Caco-2 (cell line): ENCODE measurements around the gene EFNA4. TPM values are rescaled to one million over a fixed set of nuclear protein-coding genes. Genes with fewer than 3 reads are reported as not detected.
A peak's percentile ranks its signal among the peaks of the same experiment; 100 is the strongest.

ENCODE experiments used
- BruUV-seq: library from RNA; stranded (reverse); fragments of 400-500 nt; replicated peaks from 2 replicates; lab custom pipeline; 2021; lab: Mats Ljungman, UMichigan
- CTCF ChIA-PET: fragments of 300-600 bp; sonication (Branson Sonifier 250); formaldehyde crosslinking; loops from one replicate; lab custom pipeline; 2022; ENCODE audit warnings: antibody characterized with exemption; lab: Charles Lee
- POLR2A ChIA-PET: fragments of 300-600 bp; sonication (Branson Sonifier 250); formaldehyde crosslinking; loops from one replicate; lab custom pipeline; 2022; ENCODE audit warnings: antibody characterized with exemption; lab: Charles Lee
- DNase-seq, 2 experiments: peaks; one replicate each; pipeline versions ENCODE4 v3.0.0 to v3.0.0-alpha.2; 2020 to 2022
- H3K27me3 ChIP-seq: replicated peaks from 2 replicates; pipeline ENCODE4 v1.6.0; 2011; ENCODE audit warnings: low read length; ENCODE audit not compliant: control insufficient read depth, insufficient read depth
- H3K36me3 ChIP-seq: 2 replicates; pipeline ENCODE4 v1.5.1; 2011; ENCODE audit warnings: low read length; ENCODE audit not compliant: control insufficient read depth, insufficient read depth
- H3K4me1 ChIP-seq: fragments of 250-450 bp; sonication (Bioruptor Pico); 2 replicates; pipeline ENCODE4 v1.5.1; 2020; ENCODE audit warnings: mild to moderate bottlenecking
- H3K4me3 ChIP-seq: 2 replicates; pipeline ENCODE4 v1.5.1; 2011; ENCODE audit warnings: low read depth, mild to moderate bottlenecking, control low read depth, low read length
- H3K9me3 ChIP-seq: fragments of 250-450 bp; sonication (Bioruptor Pico); 2 replicates; pipeline ENCODE4 v1.5.1; 2020; ENCODE audit warnings: mild to moderate bottlenecking, moderate library complexity
- H3K27ac Mint-ChIP-seq: one replicate; pipeline ENCODE4 v1.8.0; 2022; ENCODE audit warnings: mixed read lengths; ENCODE audit not compliant: unreplicated experiment
- H3K27me3 Mint-ChIP-seq: one replicate; pipeline ENCODE4 v1.8.0; 2022; ENCODE audit warnings: mixed read lengths; ENCODE audit not compliant: insufficient read depth, unreplicated experiment
- H3K36me3 Mint-ChIP-seq: one replicate; pipeline ENCODE4 v1.8.0; 2022; ENCODE audit warnings: mild to moderate bottlenecking, mixed read lengths; ENCODE audit not compliant: insufficient read depth, unreplicated experiment
- H3K4me1 Mint-ChIP-seq: one replicate; pipeline ENCODE4 v1.8.0; 2022; ENCODE audit warnings: low read depth, mixed read lengths; ENCODE audit not compliant: unreplicated experiment
- H3K4me3 Mint-ChIP-seq: one replicate; pipeline ENCODE4 v1.8.0; 2022; ENCODE audit warnings: mild to moderate bottlenecking, moderate library complexity, mixed read lengths; ENCODE audit not compliant: unreplicated experiment
- H3K9me3 Mint-ChIP-seq: one replicate; pipeline ENCODE4 v1.8.0; 2022; ENCODE audit warnings: mixed read lengths; ENCODE audit not compliant: unreplicated experiment
- intact Hi-C: fragments of 100-400 bp; cut with micrococcal nuclease; formaldehyde crosslinking; loops from one replicate; pipeline ENCODE4 v1.10.0; 2022; ENCODE audit not compliant: unreplicated experiment
- total RNA-seq: library from RNA; stranded (reverse); gene quantifications from 2 replicates; pipeline ENCODE4 v1.2.3, GENCODE V29; 2022
- TF ChIP-seq, protein P1 (sequence below), 2 experiments: fragments of 200-600 bp in 1 of 2; IDR thresholded peaks; 1 replicate in 1 of 2; 2 replicates in 1 of 2; pipeline versions ENCODE4 v1.5.1 to v1.8.0; 2011 to 2022; ENCODE audit warnings: antibody characterized with exemption in 1 of 2, control low read depth in 1 of 2, inconsistent platforms in 1 of 2, low read depth in 1 of 2, low read length in 1 of 2, mild to moderate bottlenecking in 1 of 2, moderate library complexity in 1 of 2; ENCODE audit not compliant: insufficient read depth in 1 of 2, severe bottlenecking in 1 of 2, unreplicated experiment in 1 of 2

The EFNA4 gene
- total RNA-seq, 1 experiment from 2014 or later, result 13.8 TPM

DNA sequence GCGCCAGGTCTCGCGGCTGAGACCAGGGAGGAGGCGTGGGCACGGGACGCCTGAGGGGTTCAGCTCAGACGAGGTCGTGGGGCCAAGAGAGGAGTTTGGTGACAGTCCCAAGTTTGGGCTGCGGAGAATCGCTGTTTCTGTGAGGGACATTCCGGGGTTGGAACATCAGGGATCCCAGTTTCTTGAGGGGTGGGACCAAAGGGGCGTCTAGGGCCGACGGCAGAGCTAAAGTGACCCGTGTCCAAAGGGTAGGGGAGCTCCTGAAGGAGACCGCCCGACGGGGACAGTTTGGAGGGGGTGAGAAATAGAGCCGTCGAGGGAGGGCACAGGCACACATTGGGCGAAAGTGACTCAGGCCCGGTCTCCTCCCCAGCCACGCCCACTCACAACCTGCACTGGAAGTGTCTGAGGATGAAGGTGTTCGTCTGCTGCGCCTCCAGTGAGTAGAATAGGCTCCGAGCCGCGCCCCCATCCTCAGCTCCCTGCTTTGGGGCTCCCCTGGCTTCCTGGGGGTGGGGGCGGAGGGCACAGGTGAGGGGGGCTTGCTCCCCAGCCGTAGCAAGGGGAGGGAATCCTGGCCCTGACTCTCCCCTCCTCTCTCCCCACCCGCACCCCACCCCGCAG lies 22.1 kb downstream of the EFNA4 start:
- Histone ChIP-seq H3K4me1 (peaks cover 28% of the 10 kb centered on the region), H3K9me3 (no peaks in the 10 kb centered on the region), H3K4me3 (peak overlapping the region; percentile 64), H3K27me3 (0 out of 2 replicates have a peak, but pooled peaks cover 2% of the 10 kb centered on the region), H3K36me3 (no peaks in the 10 kb centered on the region)
- no TSS peak for BruUV-seq
- Mint-ChIP-seq H3K27me3 (peaks cover 11% of the 10 kb centered on the region), H3K36me3 (peaks cover 14% of the 10 kb centered on the region), H3K4me3 (peak overlapping the region; percentile 94), H3K9me3 (no peaks in the 10 kb centered on the region), H3K27ac (peak overlapping the region; percentile 83), H3K4me1 (peaks cover 8% of the 10 kb centered on the region)
- ChIA-PET POLR2A (interaction anchor here (0.7 to 1.4 kb wide), 3 partner anchors 45 to 112 kb away, joined by 3 to 7 read pairs (median 6); partner anchors contain the start of gene KRTCAP2), CTCF (interaction anchor here (0.6 to 2.5 kb wide), 17 partner anchors 10 to 130 kb away, joined by 3 to 39 read pairs (median 7); partner anchors contain the start of genes ADAM15, EFNA4, FLAD1 and KRTCAP2)
- intact Hi-C loops, result loop anchor here (10.0 kb wide), 2 partner anchors 211 to 421 kb away; partner anchors contain the start of gene KCNN3
- DNase-seq, result peak; percentile 51 to 70
- TF ChIP-seq, protein P1, sequence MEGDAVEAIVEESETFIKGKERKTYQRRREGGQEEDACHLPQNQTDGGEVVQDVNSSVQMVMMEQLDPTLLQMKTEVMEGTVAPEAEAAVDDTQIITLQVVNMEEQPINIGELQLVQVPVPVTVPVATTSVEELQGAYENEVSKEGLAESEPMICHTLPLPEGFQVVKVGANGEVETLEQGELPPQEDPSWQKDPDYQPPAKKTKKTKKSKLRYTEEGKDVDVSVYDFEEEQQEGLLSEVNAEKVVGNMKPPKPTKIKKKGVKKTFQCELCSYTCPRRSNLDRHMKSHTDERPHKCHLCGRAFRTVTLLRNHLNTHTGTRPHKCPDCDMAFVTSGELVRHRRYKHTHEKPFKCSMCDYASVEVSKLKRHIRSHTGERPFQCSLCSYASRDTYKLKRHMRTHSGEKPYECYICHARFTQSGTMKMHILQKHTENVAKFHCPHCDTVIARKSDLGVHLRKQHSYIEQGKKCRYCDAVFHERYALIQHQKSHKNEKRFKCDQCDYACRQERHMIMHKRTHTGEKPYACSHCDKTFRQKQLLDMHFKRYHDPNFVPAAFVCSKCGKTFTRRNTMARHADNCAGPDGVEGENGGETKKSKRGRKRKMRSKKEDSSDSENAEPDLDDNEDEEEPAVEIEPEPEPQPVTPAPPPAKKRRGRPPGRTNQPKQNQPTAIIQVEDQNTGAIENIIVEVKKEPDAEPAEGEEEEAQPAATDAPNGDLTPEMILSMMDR (IDR thresholded peaks at IDR 0.05; ENCODE audit: insufficient read depth in 1 of 2, low read depth in 1 of 2, low read length in 1 of 2, severe bottlenecking in 1 of 2, unreplicated experiment in 1 of 2), result no peak

- CTCF ChIA-PET, result interaction anchor here (2.1 to 2.5 kb wide), 3 partner anchors 22 to 87 kb away, joined by 18 to 39 read pairs (median 27); partner anchors contain the start of genes EFNA4 and KRTCAP2
- H3K4me3 ChIP-seq, result peak overlapping the region; percentile 64
- peaks cover 11% of the 10 kb centered on the region for H3K27me3 Mint-ChIP-seq
Observed at GRCh38 chr1:155086128-155086741, 22.7 kb downstream of the EFNA4 start.

More at GRCh38 chr1:155086128-155086741, 22.7 kb downstream of the EFNA4 start:
- Mint-ChIP-seq H3K4me3 (peak overlapping the region; percentile 94), H3K9me3 (no peaks in the 10 kb centered on the region), H3K36me3 (peaks cover 13% of the 10 kb centered on the region), H3K4me1 (peaks cover 9% of the 10 kb centered on the region), H3K27ac (no peak overlapping the region)
- 0 out of 2 replicates have a peak, but pooled peaks cover 2% of the 10 kb centered on the region for H3K27me3 ChIP-seq
- DNase-seq, result peak; percentile 72 to 85
- peaks cover 27% of the 10 kb centered on the region for H3K4me1 ChIP-seq
- H3K9me3 ChIP-seq, result no peaks in the 10 kb centered on the region
- TF ChIP-seq, protein P1 (IDR thresholded peaks at IDR 0.05; ENCODE audit: insufficient read depth in 1 of 2, low read depth in 1 of 2, low read length in 1 of 2, severe bottlenecking in 1 of 2, unreplicated experiment in 1 of 2), result peak; percentile 97 to 98
- POLR2A ChIA-PET, result no interaction called here
- no TSS peak for BruUV-seq
- H3K36me3 ChIP-seq, result no peaks in the 10 kb centered on the region
- intact Hi-C loops, result loop anchor here (10.0 kb wide), 2 partner anchors 211 to 421 kb away; partner anchors contain the start of gene KCNN3
